Measurements from ENCODE around the gene WDPCP.
A peak's percentile ranks its signal among the peaks of the same experiment; 100 is the strongest.
"Not testable (repeated sequence)": the region's sequence is repeated elsewhere in the genome, so short reads cannot be mapped to it uniquely, and the experiment has no call there.

Gene WDPCP

DNA sequence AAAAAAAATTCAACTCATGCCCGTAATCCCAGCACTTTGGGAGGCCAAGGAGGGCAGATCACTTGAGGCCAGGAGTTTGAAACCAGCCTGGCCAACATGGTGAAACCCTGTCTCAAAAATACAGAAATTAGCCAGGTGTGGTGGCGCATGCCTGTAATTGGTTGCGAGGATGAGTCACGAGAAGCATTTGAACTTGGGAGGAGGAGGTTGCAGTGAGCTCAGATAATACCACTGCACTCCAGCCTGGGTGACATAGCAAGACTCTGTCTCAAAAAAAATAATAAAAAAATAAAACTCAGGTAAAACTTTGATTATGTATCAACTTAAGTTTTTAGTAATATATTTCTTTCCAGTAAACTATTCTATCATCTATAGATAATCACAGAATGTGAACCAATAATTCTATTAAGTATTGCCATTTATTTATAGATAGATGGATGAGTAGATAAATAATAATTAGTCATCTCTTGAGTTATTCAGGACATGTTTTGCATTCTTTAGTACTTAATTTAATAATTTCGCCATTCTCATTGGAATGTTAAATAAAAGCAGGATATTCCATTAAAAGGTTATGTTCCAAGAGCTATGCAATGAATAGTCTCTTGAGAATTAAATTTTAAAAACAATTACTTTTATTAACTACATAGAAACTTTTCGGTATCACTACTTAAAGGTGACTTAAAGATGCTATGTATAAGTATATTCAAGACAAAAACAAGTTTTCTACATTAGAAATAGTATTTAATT, 48.7 kb downstream of the WDPCP start:
- no peak for DNase-seq

GRCh38 chr2:63538390-63538789, 49.9 kb downstream of the WDPCP start:
- DNase-seq: no peak

DNA sequence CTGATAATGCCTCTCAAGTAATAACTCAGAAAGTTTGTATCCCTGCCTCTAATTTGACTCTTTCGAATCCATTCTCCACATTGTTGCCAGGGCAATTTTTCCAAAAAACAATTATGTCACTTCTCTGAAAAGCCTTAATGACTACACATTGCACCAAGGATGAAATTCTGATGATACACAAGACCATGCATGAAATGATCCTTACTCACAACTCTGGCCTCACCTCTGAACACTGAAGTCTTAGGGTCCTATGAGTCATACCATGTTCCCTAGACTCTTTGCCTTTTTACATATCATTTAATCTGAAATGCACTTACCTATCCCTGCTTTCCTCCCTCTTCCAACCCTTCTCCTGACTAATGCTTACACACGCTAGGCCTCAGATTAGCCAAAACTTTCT, 51.0 kb downstream of the WDPCP start:
- DNase-seq: no peak

DNA sequence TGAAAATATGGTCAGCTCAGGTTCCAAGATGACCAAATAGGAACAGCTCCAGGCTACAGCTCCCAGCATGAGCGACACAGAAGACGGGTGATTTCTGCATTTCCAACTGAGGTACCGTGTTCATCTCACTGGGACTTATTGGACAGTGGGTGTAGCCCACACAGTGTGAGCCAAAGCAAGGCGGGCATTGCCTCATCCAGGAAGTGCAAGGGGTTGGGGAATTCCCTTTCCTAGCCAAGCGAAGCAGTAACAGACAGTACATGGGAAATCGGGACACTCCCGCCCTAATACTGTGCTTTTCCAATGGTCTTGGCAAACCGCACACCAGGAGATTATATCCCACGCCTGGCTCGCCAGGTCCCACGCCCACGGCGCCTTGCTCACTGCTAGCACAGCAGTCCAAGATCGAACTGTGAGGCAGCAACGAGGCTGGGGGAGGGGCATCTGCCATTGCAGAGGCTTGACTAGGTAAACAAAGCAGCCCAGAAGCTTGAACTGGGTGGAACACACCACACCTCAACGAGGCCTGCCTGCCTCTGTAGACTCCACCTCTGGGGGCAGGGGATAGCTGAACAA, 57.5 kb downstream of the WDPCP start:
- DNase-seq: no peak

DNA sequence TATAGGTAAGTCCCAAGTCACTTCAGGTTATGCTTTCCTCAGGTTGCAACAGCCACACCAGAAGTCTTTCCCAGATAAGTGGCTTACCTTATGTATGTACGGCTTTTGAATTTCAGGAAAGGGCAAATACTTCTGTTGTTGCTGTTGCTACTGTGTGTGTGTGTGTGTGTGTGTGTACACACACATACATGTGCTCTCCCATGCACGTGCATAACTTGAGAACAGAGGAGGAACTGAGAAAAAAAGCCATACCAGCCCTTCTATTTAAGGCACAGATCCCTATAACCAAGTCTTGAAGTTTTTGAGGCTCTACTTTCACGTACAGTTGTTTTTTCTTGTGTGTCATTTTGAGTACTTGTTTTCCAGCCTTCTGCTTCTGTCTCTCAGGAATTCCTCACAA, 62.4 kb downstream of the WDPCP start:
- DNase-seq: no peak

GRCh38 chr2:63522950-63523349, 65.3 kb downstream of the WDPCP start:
- no peak for DNase-seq

DNA sequence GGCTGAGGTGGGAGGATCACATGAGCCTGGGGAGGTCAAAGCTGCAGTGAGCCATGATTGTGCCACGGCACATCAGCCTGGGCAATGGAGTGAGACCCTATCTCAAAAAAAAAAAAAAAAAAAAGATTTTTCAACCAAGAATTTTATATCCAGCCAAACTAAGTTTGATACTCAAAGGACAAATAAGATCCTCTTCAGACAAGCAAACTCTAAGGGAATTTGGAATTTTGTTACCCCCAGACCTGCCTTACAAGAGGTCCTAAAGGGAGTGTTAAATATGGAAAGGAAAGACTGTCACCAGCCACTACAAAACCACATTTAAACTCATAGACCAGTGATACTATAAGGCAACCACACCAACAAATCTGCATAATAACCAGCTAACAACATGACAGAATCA, 67.5 kb downstream of the WDPCP start:
- no peak for DNase-seq

DNA sequence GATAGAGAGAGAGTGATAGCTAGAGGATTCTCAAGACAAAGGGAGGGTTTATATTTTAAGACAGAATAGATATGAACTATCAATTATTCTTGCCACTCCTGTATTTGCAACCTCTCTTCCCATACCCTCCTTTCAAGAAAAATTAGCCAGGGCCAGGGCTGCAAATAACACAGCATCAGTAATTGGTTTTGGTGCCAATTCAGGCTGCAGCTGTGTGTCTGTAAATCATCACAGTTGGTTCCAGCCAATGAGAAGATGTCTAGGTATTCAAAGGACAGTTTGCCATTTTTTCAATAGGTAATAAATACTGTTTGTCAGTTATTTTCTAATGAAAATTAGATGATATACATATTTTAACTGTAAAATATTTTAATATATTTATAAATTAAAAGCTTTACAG, 73.5 kb downstream of the WDPCP start:
- no peak for DNase-seq

DNA sequence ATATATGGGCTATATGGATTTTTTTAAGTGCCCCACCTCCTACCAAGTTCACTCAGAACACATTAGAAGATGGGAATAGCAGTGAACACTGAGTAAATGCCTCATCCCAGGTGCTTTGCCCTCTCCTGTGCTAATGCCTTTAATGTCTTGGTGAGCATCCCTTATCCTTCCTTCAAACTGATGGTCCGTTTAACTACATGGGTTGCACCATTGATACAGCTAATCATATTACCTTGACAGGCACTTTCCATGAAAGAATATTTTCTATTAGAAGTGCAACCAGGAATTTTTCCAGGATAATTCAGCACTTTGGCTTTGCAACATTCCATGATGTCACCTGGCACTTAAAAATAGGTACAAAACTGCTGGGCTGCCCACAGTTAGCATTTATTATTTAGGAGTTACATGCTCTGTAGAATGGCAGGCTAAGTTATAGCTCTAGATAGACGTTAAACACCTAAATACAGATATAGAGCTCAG, 74.0 kb downstream of the WDPCP start:
- DNase-seq: no peak

- DNase-seq: no peak
Observed at GRCh38 chr2:63506320-63506719, 82.0 kb downstream of the WDPCP start.

DNA sequence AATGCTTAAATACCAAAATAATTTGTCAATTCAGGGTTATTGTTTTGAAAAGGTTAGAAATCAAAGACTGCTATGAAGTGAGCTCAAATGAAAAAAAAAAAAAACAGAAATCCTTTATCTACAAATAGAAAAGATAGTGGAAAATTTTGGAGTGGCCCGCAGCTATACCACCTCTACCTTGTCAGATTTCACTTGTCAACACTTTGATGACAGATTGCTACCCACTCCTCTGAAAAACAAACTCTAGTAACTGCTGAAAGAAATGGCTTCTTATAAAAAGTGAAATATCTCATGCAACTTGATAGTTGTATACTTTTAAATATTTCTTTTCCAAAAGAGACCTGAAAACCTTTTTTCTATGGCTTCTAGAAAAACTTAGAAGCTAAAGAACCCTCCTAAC, 84.5 kb downstream of the WDPCP start:
- DNase-seq: no peak

DNA sequence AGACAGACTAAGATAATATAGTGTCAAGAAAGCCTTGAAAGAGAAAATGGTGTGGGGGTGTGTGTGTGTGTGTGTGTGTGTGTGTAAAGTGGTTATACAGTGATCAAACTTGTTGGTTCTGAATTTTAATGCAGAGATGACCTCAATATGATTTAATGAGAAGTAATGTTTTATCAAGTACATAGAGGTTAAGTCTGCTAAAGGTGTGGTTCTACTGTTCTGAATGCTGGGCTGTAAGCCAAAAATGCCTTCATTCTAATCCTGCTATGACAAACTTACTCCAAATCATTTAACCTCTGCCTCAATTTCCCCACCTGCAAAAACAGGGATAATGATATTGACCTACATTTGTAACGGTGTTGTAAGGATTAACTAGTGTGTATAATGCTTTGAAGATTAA, 87.9 kb downstream of the WDPCP start:
- DNase-seq: no peak

GRCh38 chr2:63497576-63497975, 90.7 kb downstream of the WDPCP start:
- DNase-seq: no peak

- no peak for DNase-seq
Observed at GRCh38 chr2:63494968-63495367, 93.3 kb downstream of the WDPCP start.

DNA sequence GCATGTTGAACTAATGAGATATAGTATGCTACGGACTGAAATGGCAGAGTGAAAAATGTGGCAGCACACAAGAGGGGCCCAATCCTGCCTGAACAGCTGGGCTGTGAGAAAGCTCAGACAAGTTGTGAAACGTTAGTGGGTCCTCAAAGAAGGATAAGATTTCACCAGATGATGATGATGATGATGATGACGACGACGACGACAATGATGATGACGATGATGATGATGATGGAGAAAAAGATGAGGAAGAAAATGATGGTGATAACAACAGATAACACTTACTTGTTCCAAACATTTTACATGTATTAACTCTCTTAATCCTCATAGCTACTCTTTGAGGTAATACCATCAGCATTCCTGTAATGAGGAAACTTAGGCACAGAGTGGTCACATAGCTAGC, 94.2 kb downstream of the WDPCP start:
- no peak for DNase-seq

- peak; percentile 7 for DNase-seq
Observed at GRCh38 chr2:63488118-63488713, 100.1 kb downstream of the WDPCP start.

- DNase-seq: no peak
Observed at GRCh38 chr2:63486861-63487290, 101.4 kb downstream of the WDPCP start.

- no peak for DNase-seq
Observed at GRCh38 chr2:63484901-63485300, 103.4 kb downstream of the WDPCP start.

DNA sequence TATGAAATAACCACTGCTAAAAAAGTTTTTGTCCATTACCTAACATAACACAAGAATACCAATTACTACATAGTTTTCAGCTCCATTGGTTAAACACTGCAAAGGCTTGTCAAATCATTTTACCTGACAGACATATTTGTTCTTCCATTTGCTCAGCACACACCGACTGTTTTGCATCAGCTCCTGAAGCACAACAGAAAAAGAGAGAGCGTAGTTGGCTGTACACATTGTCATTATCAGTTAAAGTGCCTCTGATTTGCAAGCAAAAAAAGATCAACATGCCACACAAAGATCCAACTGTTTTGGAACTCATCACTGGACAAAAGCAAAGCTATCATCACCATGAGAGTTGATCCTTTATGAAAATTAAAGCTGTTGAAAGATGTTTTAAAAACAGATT, 103.8 kb downstream of the WDPCP start:
- no peak for DNase-seq

GRCh38 chr2:63477686-63478085, 110.6 kb downstream of the WDPCP start:
- DNase-seq: no peak

- DNase-seq: not testable (repeated sequence)
Observed at GRCh38 chr2:63469313-63469712, 119.0 kb downstream of the WDPCP start.

DNA sequence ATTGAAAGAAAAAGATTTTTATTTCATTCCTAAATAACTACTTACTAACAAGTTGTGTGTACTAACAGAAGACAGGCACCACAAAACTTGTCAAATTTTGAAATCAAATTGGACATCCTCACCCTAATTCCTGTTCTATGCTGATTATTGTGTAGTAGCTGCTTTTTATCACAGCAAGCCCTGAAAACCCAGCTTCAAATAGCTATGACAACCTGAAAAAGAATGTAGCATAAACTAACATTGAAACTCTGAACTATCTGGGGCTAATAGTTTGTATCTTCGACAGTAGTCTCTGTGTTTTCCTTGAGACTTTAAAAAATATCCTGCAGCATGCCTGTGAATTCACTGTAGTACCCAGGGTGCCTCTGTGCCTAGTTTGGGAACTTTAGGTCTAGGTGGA, 122.6 kb downstream of the WDPCP start:
- no peak for DNase-seq

GRCh38 chr2:63463142-63463541, 125.1 kb downstream of the WDPCP start:
- no peak for DNase-seq

- no peak for DNase-seq
Observed at GRCh38 chr2:63446658-63447057, 141.6 kb downstream of the WDPCP start.
